Right kidney (tissue), 1 donor: Measurements from ENCODE around the gene TLL1.

Experiments used
- DNase-seq: peaks from one replicate; pipeline ENCODE4 v3.0.0-alpha.2; 2016

The TLL1 gene

DNA sequence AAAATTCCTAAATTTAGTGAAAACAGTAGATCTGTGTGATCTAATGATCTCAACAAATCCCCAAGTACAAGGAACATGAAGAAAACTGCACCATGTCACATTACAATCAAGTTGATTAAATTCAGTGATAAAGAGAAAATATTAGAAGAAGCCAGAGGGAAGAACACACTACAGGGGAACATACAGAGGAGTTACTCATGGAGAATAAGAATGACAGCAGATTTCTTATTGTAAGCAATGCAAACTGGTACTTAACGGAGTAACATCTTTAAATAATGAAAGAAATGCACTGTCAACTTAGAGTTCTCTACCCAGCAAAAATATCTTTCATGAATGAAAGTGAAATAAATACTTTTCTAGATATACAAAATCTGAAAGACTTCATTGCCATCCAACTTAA is 21.1 kb downstream of the TLL1 start:
- DNase-seq = no peak

DNA sequence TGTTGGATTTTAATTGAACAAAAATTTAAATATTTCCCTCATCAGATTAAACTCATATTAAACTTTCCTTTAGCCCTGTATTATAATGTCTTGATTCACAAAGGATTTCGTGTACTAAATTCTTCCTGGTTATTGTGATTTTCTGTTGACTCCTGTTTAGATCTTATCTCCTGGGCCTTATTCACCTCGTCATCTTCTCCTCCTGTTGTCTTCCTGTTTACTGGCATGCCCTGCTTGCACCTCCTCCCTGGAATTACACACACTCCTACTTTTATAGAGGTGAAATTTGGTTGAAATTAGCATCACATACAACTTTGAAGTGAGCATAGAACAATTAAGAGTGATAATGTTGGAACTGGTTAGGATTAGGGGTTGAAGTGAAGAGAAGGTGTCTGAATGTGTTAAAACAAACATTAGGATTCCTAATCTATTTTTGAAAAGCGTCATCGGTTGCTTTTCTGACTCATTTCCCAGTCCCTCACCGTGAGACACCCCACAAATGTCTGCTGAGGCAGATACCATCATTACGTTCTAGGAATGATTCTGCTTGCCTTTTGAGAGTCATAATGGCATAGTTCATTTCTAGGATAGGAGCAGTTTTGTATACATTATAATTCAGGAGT is 32.5 kb downstream of the TLL1 start:
- DNase-seq = no peak

DNA sequence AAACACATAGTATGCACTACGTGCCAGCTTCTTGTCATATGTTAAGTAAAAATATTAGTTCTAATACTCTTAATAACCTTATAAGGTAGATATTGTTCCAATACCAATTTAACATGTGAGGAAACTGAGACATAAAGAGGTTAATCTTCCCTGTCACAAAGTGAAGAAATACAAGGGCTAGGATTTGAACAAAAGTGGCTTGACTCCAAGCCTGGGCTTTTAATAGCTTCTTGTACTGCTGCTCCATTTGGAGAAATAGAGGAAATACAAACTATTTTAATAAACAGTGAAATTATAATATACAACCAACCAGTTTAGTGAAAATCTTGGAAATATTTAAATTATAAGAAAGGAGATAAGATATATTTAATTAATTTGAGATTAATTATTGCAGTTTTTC is 33.2 kb downstream of the TLL1 start:
- DNase-seq = no peak

DNA sequence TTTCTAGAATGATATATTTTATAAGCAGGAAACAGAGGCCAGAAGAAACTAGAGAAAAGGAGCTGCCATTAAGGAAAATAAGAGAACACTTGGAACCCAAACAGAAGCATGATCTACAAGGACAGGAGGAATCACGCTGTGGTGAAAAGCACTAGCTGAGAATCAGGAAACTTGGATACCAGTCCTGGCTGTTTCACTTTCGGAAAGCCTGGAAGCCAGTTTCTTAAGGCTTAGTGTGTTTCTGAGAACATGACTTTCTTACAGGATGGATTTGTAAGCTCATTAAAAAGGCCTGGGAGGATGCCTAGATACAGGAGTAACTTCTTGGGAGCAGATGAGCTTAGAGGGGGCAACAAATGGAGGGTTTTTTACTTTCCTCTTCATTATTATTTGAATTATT is 36.9 kb downstream of the TLL1 start:
- no peak for DNase-seq

DNA sequence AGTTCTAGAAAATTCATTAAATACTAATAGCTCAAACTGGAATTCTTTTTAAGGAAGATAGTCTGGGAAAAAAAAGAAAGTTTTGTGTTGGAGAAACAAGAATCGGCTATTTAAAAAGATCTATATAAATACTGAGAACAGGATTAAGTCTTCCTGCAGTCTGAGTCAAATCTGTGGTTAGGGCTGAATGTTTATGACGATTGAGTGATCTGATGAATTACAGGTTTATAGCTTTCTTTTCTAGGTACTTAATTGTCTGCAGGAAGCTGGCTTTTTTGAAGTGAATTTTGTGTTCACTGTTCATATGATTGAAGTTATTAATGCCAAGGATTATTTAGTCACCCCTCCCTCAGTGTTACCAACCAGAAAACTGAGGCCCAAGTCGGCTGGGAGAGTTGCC is 42.2 kb downstream of the TLL1 start:
- no peak for DNase-seq

DNA sequence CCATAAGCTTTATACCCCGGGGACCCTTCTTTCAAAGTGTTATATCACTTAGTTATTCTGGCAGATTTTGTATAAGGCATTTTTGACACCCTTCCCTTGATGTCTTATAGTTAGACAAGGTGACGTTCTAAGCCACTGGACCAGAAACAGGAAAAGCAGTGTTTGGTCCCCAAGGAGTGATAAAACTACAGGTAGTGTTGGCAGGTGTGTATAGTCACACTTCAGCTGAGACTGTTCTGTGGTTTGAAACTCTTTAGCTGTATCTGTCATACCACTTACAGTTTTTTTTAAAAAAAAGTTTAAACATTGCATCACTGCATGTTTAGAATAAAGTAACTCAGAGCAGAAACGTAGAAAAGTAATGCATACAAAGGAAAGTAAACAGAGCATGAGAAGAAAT is 48.5 kb downstream of the TLL1 start:
- no peak for DNase-seq

DNA sequence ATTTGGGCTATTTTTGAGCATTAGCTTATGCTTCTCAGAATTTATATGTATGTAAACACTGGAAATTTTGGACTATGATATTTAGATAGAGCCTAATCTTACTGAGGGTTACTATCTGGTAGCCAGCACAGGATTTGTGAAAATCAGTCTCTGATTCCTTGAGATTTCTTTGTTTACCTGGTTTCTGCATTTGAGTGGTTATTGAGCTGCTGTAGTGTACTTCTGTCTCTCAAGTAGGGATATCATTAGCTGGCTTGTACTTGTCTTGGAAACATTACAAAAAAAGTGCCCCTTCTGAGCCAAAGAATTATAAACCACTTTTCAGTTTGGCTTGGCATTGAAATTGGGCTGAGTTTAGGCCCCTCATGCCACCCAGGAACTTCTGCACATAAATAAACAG is 49.7 kb downstream of the TLL1 start:
- no peak for DNase-seq

DNA sequence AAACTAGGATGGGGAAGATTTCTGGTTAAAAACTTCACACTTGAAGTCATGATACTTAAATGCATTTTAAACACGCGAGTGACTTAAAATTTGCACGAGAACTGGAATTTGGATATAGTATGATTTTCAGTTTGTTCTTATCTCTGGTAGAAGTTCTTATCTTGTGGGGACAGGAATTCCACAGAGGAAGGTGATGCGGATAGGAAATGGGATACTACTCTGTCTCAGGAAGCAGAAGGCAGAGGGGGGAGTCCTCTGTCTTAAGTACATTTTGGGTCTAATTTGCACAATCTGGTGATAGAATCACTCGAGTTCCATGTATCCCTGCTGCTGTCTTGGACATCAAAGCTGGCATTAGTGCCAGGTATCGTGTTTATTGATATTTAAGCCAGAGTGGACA is 53.3 kb downstream of the TLL1 start:
- no peak for DNase-seq

DNA sequence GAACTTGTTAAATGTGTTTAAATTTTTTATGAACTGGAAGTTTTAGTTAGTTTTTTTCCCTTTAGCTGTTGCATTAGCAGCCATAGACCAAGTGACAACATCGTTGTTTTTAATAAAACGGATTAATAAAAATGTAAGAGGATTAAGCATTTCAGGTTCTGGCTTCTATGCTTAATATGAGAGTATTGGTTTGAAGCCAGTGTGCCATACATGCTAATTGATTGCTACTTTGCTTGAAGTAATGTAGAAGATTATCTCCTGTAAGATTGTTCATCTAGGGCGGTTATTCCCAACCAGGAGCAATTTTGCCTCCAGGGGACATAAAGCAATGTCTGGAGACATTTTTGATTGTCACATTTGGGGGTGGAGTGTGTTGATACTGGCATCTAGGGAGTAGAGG is 54.3 kb downstream of the TLL1 start:
- no peak for DNase-seq

DNA sequence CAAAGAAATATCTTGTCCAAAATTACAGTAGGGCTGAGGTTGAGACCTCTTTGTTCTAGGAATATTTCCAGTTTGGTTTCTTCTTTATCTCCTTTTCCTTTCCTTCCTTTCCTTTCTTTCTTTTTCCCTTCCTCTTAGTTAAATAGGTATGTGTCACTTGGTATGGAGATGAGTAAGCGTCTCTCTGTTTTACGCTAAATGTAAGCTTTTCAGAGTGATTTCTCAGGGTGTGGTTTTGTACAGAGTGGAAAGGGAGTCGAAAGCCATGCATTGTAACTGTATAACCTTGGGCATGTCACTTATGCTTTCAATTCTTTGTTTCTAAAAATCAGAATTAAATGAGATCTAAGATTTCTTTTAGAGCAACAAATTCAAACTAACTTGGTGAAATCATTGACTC is 54.8 kb downstream of the TLL1 start:
- no peak for DNase-seq

DNA sequence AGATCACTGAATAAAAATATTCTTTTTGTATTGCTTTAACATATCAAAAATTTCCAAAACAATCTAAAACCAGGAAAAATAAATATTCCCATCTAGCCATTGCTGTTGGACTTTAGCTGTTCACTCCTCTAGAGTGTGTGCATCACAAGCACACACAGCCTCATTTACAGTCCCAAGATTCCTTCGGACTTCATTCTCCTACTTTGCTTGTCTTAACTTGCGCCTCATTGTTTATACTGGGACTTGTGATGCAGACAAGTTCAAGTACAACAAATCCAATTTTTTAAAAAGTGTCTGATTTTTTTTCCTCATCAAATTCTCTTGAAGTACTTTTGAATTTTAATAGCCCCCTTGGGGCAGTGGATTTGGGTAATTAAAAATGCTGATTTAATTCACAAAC is 55.6 kb downstream of the TLL1 start:
- no peak for DNase-seq

DNA sequence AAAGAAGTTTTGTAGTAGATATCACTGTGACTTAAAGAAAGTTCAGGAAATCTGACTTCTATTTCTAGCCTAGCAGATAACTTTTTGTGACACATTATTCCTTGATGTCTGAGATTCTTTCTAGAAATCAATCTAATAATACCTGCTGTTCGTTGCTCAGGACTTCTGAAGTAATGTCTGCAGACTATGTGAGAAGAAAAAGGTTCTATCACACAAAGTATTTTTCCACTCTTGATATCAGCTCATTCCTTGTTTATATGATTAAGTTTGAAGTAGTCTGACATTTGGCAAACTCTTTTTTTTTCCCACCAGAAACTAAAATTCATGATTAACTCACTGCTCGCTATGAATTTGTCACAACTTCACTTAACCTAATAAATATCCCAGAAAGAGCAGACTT is 56.6 kb downstream of the TLL1 start:
- no peak for DNase-seq

DNA sequence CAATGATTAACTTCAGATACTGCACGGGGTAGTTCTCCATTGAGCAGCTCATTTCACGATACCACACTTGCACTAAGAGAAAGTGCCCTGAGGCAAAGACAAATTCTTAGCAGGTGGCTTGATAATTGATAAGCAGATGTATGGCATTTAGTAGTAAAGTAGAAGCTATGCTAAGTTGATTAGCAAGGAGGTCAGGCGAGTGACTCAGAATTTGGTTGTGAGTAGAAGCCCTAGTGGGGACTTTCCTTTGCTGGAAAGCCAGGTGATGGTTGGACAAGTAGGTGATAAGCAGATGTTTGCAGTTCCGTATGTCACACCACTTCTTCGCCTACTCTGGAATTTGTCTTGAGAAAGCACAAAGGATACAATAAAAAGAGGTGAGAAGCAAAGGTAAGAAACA is 58.7 kb downstream of the TLL1 start:
- no peak for DNase-seq

DNA sequence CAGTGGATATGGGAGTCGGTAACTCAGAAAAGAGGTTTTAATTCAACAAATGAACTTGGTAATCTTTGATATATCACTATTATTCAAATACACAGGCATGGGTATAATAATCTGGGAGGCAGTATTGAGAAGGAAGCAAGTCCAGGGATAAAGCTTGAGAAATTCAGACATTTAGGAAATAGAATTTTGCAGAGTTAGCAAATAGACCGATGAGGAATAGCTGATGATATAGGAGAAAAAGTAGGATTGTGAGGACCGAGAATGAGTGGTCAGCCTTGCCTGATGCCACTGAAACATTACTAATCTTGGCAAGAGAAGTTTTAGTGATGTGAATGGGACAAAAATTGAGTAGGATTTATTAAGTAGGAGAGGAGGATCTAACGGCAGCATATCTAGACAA is 71.9 kb downstream of the TLL1 start:
- no peak for DNase-seq

DNA sequence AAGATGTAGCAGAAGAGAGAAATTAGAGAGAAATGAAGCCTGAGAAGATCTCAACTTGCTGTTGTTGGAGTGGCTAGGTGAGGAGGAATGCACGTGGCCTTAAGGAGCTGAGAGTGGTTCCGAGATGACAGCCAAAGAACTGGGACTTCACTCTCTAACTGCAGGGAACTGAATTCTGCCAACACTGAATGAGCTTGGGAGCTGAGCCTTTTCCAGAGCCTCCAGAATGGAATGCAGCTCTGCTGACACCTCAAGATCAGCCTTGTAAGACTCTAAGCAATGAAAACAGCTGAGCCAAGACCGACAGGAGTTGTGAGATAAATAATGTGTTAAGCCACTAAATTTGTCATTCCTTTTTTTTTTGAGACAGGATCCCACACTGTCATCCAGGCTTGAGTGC is 73.0 kb downstream of the TLL1 start:
- DNase-seq = no peak

DNA sequence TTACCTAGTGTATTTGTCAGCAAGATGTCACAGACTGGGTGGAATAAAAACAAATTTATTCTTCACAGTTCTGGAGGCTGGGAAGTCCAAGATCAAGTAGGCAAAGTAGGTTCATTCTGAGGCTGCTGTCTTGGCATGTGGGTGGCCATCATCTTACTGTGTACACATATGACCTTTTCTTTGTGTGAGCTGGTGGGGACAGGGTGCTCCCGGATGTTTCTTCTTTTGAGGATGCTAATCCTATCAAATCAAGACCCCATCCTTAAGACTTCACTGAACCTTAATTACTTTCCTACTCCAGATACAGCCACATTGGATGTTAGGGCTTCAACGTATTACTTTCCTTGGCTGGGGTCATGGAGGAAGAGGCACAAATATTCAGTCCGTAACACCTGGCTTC is 74.0 kb downstream of the TLL1 start:
- DNase-seq = no peak

DNA sequence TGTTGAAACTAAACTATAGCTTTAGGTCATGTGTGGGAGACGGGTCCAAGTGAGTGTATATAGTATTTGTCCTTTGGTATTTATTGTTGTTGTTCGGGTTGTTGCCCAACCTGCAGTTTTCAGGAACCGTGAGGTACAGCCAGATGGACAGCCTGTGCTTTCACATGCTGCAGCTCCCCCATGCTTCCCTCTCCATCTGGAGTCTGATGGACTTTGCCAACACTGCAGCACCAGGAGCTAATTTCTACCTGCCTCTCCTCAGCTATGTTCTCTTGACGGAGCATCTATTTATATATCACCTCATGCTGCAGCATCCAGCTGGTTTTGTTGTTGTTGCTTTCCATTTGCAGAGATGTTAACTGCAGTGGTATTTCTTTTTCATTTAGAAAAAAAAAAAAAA is 80.1 kb downstream of the TLL1 start:
- no peak for DNase-seq

DNA sequence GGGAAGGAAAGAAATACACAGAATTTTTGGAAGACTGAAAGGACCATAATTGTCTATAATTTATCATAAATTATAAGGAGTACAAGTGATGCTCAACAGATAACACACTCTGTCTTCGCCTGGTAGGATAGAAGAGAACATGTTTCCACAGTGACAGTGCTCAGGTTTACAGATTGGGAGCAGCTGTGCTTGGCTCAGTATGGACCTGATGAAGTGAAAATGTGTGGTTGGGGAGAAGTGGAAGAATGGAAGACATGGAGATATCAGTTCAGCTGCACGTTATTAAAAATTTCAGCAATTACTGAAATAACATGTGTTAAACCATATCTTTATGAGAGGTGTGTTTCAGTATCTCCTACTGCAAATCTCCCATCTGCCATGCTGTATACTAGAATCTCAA is 90.6 kb downstream of the TLL1 start:
- DNase-seq = no peak

DNA sequence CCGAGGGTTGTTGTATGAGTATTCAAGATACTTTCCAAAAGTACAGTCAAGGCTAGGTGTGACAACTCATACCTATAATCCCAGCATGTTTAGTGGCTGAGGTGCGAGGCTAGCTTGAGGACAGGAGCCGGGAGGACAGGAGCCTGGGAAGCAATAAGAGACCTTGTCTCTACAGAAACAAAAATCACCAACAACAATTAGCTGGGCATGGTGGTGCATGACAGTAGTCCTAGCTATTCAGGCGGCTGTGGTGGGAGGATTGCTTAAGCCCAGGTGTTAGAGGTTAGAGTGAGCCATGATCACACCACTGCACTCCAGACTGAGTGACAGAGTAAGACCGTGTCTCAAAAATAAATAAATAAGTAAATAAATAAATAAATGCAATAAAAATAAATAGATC is 91.6 kb downstream of the TLL1 start:
- no peak for DNase-seq

DNA sequence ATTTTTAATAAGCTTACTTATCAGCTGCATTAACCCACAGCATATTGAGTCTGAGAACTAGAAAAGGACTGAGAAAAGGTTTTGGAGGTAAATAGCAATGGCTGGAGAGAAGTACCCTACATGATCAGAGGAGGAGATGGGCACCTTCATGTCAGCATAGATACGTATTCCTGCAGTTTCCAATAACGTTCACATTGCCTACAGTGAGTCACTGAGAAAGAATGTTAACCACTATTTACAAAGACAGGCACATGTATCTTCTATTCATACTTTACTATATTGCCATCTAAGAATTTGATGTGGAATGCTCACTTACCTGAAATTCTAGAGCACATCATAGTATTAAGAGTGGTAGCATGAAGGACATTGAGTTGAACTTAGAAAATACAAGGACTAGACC is 92.5 kb downstream of the TLL1 start:
- DNase-seq = no peak

DNA sequence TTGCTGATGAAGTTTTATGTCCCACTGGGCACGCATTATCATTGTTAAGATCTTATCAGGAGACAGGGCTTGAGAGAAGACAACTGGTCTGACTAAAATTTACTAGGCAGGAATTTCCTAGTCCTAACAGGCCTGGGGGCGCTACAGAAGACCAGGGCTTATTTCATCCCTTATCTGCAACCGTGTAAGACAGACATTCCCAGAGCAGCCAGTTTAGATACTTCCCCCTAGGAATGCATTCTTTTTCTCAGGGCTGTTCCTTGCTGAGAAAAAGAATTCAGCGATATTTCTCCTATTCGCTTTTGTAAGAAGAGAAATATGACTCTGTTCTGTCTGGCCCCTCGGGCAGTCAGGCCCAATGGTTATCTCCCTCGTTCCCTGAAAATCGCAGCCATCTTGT is 93.8 kb downstream of the TLL1 start:
- no peak for DNase-seq

DNA sequence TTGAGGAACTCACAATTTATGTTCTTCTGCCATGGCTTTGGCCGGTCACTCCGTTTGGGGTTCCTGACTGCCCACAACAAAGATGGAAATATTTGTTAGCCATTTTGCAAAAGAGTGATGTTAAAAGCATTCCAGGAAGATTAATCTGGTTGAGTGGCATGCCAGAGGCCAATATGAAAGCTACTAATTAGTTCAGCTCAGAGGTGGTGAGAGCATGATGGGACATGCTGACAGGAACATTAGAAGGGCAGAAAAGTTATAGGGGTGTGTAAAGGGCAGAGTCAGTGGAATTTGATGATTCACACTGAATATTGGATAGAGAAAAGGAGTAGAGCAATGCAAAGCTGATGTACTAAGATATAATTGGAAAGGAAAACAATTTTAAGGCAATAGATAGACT is 94.4 kb downstream of the TLL1 start:
- no peak for DNase-seq

DNA sequence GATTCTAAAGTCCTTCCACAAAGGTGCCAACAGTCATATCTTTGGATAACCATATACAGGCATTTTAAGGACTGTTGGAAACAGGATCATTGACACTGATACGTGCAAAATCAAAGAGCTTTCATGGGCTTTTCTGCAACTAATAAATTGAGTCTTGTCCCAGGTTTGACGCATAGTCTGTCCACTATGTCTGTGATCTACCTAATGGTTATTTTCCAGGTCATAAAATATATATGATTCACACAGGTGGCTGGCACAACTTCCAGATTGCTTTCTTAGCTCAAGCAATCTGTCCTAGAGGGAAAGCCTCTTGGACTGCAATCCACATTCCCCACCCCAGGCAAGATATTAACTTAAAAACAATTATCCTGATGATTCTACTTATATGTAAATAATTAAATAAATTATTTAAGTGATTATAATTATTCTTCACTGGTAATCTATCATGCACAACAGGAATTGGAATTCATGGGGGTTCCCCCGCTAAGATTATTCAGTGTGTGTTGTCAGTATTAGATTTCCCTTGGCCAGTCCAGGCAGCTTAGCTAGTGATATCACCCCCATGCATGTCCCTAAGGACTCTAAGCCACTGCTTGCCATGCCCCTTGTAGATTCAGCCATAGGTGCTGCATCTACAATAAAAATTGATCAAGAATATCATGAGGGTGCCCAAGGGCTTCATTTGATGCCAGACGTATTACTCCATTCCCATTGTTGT is 97.8 kb downstream of the TLL1 start:
- DNase-seq = no peak

DNA sequence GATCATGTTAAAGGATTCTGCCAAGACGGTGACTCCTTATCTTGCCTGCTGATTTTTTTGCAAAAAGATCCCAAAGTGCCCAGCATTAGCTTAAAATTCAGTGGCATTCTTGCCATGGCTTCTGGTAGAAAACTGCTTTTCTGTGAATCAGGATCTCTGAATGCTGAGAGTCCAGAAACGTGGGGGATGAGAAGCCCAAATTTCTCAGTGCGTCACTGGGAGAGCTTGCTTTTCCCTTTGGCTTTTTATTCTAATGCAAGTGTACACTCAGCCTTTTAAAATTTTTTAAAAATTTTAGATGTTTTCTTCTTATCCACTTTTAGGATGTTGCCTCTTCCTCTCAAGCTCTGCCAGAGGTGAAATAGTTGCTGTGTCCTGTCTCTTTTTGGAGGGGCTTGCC is 98.4 kb downstream of the TLL1 start:
- no peak for DNase-seq

DNA sequence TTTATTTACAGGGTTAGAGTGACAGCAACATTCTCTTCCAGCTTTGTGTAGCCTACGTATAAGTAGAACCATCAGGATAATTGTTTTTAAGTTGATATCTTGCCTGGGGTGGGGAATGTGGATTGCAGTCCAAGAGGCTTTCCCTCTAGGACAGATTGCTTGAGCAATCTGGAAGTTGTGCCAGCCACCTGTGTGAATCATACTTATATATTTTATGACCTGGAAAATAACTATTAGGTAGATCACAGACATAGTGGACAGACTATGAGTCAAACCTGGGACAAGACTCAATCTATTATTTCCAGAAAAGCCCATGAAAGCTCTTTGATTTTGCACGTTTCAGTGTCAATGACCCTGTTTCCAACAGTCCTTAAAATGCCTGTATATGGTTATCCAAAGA is 98.9 kb downstream of the TLL1 start:
- no peak for DNase-seq
